Hematopoietic multipotent progenitor cell treated with erythropoietin and hydrocortisone succinate and interleukin-3 and kit ligand, for 8 days (in vitro differentiated cells): ENCODE data around the gene MPDU1.

Experiments used
- DNase-seq: peaks from one replicate; pipeline ENCODE4 v3.0.0-alpha.2; 2015

Gene MPDU1

GRCh38 chr17:7583253-7584109 lies at the start of gene MPDU1:
MPDU1 (plus strand) TSS chr17:7583852; CDS start chr17:7583863, 11 bp downstream.
- DNase-seq, result peak; percentile 97

GRCh38 chr17:7538050-7538449 lies 45.6 kb upstream of the MPDU1 start:
- no peak for DNase-seq

DNA sequence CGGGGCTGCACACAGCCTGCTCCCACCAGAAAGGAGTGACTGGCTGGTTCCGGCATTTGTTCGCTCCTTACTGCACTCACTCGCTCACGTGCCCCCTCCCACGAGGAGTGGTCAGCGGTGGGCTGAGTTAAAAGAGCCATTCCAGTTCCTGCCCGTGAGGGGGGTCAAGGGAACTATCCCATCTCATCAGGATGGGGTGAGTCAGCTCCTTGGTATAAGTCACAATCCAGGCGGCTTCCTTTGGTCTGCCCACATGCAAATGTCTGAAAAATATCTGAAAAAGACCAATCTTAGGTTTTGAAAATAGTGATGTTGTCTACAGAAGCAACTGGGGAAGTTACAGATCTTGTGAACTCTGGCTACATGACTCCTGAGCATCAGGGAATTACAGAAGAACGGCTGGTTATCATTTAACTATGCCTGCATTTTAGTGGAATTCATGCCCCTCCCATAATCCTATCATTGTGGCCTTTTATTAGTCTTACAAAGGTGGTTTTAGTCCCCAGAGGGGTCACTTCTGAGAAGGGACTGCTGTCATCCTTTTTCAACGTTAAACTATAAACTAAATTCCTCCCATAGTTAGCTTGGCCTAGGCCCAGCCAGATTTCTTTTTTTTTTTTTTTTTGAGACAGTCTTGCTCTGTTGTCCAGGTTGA lies 44.6 kb upstream of the MPDU1 start:
- no peak for DNase-seq

GRCh38 chr17:7541074-7541621 lies 42.5 kb upstream of the MPDU1 start:
- no peak for DNase-seq

- no peak for DNase-seq
These were observed 38.7 kb upstream of the MPDU1 start for GRCh38 chr17:7544911-7545310.

- peak; percentile 28 for DNase-seq
These were observed 34.9 kb upstream of the MPDU1 start, which contains the start of gene TNFSF12 for GRCh38 chr17:7548585-7549400. TNFSF12 (plus strand) TSS chr17:7549058; CDS start chr17:7549154, 96 bp downstream.

- no peak for DNase-seq
These were observed 34.1 kb upstream of the MPDU1 start for GRCh38 chr17:7549401-7550055.

GRCh38 chr17:7550344-7550743 lies 33.3 kb upstream of the MPDU1 start:
- DNase-seq, result no peak

DNA sequence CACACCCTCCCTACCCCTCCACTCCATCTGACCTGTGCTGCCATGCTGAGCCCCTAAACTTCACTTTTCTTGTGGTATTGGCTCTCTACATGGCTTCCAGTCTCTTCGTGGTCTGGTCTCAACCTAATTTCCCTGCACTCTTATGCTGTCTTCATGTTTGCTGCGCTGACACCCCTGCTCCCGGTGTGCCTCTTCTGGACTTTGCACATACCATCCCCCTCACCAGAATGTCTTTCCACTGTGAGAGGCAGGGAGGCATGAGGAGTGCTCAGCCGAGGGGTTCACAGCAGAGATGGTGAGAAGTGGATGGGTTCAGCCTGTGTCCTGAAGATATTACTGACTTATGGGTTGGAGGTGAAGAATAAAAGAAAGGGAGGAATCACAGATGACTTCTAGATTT lies 32.3 kb upstream of the MPDU1 start:
- DNase-seq, result no peak

- no peak for DNase-seq
These were observed 31.0 kb upstream of the MPDU1 start for GRCh38 chr17:7552621-7553051.

GRCh38 chr17:7553356-7553755 lies 30.3 kb upstream of the MPDU1 start:
- peak; percentile 85 for DNase-seq

GRCh38 chr17:7555320-7555948 lies 28.2 kb upstream of the MPDU1 start:
- DNase-seq, result no peak

- no peak for DNase-seq
These were observed 27.0 kb upstream of the MPDU1 start for GRCh38 chr17:7556627-7557026.

GRCh38 chr17:7557147-7557764 lies 26.4 kb upstream of the MPDU1 start:
- no peak for DNase-seq

DNA sequence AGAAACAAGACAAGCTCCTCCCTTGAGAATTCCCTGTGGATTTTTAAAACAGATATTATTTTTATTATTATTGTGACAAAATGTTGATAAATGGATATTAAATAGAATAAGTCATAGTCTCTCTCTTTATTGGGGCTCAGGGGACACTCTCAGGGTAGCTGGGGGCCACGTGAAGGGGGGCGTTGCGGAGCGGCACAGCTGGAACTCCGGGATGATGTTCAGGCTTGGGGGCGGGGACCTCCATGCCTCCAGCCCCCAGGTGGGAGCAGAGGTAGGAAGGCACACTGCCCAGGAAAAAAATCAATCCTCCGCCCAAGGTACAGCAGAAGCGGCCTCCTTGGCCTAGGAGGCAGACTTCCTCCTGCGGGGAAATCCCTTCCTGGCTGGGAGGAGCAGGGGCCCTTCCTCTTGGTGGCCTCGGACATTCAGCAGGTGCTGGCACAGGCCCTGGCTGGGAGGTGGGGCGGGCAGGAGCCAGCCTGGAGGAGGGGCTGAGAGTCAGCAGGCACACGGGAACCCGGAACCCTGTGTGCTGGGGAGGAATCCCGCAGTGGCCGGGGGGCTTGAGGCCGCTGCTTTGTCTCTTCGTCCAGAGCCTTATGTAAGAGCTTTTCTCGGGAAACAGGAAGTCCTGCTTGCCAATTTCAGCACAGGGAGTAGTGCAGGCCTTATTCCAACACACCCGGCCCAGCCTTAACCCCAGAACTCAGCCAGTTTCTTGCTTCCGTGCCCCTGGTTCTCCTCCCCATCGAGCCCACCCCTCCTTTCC lies 25.7 kb upstream of the MPDU1 start:
- peak; percentile 78 for DNase-seq

- peak; percentile 56 for DNase-seq
These were observed 24.9 kb upstream of the MPDU1 start, which contains the start of gene TNFSF13 for GRCh38 chr17:7558544-7559319. TNFSF13 (plus strand) TSS chr17:7558750; CDS start chr17:7559040, 290 bp downstream.

- DNase-seq, result no peak
These were observed 24.1 kb upstream of the MPDU1 start for GRCh38 chr17:7559320-7560171.

DNA sequence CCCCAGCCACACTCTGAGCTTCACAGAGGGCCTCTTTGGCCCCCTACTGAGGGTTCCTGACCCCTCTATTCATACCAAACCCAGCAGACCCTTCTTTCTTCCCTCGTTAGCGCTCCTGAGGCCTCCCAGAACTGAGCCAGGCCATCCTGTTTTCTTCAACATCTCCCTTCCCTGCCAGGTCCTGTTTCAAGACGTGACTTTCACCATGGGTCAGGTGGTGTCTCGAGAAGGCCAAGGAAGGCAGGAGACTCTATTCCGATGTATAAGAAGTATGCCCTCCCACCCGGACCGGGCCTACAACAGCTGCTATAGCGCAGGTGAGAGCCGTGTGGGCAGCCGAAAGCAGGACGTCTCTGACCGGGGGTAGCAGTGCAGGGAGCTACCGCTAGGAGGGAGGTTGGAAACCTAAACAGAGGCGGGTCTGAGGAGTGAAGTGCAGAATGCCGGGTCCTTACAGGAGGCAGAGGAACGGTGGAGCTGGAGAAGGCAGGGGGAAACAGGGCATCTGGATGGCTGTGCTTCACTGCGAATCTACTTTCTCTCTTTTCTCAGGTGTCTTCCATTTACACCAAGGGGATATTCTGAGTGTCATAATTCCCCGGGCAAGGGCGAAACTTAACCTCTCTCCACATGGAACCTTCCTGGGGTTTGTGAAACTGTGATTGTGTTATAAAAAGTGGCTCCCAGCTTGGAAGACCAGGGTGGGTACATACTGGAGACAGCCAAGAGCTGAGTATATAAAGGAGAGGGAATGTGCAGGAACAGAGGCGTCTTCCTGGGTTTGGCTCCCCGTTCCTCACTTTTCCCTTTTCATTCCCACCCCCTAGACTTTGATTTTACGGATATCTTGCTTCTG lies 23.3 kb upstream of the MPDU1 start:
- peak; percentile 78 for DNase-seq
